SKM-1 (cell line): ENCODE data around the gene ACADS.

ENCODE experiments used
- DNase-seq: peaks from one replicate; lab custom pipeline; 2025; ENCODE audit not compliant: unreplicated experiment; lab: John Stamatoyannopoulos, UW

ACADS gene

DNA sequence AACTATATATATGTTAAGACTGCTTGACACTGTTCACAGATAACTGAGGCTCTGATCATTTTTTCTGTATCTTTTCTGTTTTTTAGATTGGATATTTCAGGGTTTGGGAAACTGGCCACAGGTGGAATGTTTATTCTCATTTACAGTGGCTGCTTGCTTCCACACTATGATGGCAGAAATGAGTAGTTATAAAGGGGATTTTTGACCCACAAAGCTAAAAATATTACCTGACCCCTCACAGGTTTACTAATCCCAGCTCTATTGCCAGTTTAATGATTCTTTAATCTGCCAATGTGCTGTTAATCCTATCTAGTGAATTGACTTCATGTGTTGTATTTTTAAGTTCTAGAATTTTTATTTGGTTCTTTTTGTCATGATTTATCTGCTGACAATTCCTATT, 29.6 kb downstream of the ACADS start:
- DNase-seq = no peak

- no peak for DNase-seq
These were observed 31.7 kb downstream of the ACADS start for GRCh38 chr12:120757226-120757742.

GRCh38 chr12:120757949-120758348, 32.3 kb downstream of the ACADS start:
- DNase-seq = no peak

DNA sequence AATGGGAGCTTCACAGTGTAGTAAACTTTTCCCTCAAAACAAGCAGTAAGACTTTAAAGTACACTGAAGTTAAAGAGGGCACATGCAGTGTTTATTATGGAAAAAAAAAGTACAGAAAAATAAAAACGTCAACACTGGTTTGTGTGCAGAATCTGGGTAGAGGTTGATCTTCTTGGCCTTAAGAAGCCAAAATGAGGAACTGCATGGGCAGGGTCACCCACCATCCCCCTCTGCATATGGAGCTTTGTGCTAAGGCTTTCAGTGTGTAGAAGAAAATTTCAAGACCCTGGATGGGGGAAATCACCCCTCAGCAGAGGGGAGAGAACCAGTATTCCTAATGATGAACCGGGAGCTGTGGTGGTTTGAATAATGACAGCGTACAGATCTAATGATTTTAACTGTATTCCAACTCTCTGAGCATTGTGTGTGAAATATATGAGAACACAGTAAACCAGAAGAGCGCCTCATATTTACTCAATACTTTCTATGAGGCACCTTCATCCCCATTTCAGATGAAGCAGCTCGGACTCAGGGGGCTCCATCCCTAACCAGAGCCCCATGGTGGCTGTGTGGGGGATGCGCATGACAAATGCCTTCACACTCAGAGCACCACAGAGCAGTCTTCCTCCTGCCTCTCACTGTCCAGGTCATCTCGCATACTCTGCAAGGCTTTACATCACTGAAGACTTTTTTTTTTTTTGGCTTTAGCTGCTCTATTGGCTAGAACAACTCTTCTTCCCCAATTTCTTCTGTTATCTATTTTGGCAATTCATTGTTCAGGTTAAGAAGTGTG, 33.4 kb downstream of the ACADS start:
- DNase-seq = no peak

DNA sequence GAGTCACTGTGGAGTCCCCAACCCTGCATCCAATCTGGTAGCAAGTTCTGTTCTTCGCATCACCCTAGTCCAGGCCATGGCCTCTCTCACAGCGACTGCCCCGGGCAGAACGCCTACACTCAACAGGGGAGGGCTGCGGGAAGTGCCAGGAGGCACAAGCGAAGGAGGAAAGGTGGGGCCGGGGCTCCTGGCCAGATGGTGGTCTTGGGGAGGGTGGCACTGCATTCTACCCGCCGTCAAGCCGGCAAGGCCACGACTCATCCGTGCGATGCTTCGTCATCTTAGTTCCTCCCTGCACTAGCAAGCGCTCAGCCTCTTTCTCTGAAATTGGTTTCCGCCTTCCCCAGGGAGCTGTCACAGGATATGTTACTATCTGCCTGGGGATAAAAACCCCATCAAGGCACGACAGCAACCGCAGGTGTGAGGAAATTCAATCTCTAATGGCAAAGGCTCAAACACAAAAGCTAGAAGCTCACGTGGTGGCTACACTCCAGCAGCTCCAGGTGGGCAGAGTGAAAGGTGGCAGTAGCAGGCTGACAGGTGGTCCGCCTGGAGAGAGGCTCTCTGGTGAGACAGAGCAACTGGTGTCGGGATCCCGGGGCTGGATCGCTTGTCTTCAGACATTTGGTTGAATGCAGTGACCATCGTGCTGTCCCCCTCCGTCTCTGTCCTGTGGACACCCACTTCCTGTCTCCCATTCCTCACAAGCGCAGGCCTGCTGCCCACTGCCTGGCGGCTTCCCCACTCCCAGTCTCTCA, 34.1 kb downstream of the ACADS start:
- no peak for DNase-seq

GRCh38 chr12:120760349-120761254, 35.0 kb downstream of the ACADS start:
- DNase-seq = no peak

DNA sequence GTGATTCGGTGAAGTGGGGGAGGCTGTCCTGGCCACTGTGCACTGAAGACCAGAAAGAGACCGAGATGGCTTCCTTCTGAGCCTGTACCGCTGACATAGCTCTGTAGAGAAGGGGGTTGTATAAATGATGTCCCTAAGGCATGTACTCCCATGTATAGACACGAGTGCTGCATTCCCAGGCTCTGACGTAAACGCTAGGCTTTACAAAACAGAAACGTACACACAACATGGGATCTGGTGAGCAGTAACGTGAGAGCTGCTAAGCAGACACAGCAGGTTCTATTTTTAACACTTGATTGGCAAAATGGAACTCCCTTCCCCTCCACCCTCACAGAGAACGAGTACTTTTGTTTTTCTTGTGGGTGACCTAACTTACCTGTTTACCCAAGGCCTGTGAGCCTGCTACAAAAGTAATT, 35.9 kb downstream of the ACADS start:
- DNase-seq = no peak

DNA sequence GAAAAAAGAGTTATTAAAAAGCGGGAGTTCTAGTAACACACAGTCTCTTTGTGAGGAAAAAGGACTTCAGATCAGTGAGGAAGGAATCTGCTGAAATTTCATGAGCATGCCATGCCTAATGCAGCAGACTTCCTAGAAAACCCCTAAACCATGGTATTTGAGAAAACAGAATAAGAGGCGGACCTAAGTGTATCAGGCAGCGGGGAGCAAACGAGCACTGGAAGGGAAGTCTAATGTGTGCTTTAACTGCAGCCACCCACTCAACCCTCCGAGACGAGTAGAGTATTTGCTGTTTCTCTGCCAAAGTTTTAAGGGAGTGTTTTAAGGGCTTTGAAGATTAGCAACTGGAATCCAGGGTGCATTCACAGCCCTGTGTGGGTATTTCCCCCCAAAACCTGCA, 36.5 kb downstream of the ACADS start:
- DNase-seq = no peak

GRCh38 chr12:120763250-120763649, 37.6 kb downstream of the ACADS start:
- DNase-seq = no peak

DNA sequence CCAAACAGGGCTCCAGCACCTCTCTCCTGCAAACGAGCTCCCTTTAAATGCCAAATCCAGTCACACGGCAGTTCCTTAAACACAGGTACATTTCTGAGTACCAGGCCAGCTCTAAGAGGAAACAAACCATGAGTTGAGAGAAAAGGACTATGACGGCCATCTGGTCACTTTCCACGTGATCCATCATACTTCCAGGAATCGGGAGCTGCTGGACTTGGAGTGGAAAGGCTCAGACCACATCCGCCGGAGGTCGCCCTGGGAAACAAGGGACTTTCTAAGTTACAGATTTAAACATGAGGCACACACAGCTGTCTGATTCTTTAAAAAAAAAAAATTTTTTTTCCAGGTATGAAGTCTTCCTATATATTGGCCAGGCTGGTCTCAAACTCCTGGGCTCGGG, 39.2 kb downstream of the ACADS start:
- DNase-seq = no peak

- no peak for DNase-seq
These were observed 40.9 kb downstream of the ACADS start for GRCh38 chr12:120766566-120766965.

DNA sequence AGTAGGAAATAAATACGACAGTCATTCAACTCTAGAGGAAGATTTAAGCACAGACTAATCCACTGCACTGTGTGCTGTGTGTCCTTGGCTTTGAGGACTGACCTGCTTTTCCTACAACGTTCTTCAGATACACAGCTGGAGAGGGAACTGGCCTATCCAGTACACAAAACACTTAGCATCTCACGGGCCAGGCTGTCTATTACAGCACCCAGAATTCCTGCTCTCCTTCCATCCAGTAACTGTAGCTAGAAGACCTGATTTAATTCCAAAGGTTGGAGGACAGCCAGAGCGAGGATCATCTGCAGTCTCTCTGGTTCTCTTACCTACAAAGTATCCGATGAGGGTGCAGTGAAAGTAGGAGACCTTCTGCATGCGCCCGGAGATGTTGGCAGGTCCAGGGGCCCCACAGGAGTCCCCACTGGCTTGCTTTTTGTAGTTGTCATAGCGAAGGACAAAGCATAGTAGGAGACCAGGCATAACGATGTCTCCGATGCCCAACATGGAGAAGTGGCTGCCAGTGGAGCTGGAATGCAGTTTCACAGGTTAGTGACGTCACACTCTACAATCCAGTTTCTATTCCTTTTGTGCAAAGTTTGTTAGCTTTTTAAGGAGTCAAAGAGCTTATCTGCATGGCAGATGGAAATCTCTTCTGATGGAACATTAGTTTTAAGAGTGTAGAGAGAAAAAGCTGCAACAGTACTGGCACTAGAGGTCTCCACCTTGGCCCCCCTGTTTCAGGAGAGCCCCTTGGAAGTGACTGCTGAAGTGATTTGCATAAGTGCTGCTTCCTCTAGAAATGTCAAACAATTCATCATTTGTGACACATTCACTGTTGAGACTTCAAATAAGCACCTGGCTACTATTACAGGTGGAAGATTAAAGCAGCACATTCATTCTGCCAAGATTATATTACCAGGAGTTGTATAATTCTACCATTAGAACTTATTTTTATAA, 41.7 kb downstream of the ACADS start:
- DNase-seq = no peak

DNA sequence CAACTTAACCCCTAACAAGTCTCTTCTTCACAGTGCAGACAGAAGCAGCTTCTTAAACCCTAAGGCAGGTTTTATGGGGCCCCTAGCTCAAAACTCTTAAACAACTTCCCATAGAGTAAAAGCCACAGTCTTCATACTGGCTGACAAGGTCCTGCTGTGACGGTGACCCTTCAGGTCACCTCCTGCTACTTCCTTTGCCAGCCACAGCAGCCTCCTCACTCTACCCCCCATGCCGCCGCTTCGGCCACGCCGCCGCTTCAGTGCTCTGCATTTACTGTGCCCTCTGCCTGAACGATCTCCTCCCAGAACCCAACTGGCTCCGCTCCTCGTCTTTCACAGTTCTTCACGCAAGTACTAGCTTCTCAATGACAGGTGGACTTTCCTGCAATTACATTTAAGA, 45.5 kb downstream of the ACADS start:
- DNase-seq = no peak

- no peak for DNase-seq
These were observed 48.7 kb downstream of the ACADS start for GRCh38 chr12:120774169-120774916.

GRCh38 chr12:120775862-120776552, 50.4 kb downstream of the ACADS start:
- DNase-seq = no peak

GRCh38 chr12:120783197-120783596, 57.6 kb downstream of the ACADS start:
- DNase-seq = no peak

GRCh38 chr12:120784804-120785203, 59.2 kb downstream of the ACADS start:
- no peak for DNase-seq

- DNase-seq = no peak
These were observed 62.3 kb downstream of the ACADS start for GRCh38 chr12:120787889-120788288.
